ENCODE data around the gene TLK1.

DNA sequence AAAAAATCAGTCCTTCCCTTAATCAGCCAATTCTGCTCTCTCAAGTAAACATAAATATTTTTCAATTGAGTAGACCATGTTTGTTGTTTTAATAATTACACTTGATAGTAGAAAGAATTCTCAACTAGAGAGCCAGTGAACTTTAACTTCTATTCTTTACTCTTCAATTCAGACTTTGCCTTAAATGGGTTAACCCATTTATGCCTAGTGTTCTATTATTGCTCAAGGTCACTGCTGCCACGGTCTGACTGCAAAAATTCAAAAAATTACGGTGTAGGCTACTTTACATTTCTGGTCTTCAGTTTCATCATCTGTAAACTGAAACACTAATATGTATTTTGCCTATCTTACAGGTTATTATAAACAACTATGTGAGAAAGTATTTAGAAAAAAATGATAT is 103.1 kb downstream of the TLK1 start:
- TF ChIP-seq POLR2AphosphoS5 (IDR thresholded peaks at IDR 0.05): no peak
- TF ChIP-seq, protein P1, sequence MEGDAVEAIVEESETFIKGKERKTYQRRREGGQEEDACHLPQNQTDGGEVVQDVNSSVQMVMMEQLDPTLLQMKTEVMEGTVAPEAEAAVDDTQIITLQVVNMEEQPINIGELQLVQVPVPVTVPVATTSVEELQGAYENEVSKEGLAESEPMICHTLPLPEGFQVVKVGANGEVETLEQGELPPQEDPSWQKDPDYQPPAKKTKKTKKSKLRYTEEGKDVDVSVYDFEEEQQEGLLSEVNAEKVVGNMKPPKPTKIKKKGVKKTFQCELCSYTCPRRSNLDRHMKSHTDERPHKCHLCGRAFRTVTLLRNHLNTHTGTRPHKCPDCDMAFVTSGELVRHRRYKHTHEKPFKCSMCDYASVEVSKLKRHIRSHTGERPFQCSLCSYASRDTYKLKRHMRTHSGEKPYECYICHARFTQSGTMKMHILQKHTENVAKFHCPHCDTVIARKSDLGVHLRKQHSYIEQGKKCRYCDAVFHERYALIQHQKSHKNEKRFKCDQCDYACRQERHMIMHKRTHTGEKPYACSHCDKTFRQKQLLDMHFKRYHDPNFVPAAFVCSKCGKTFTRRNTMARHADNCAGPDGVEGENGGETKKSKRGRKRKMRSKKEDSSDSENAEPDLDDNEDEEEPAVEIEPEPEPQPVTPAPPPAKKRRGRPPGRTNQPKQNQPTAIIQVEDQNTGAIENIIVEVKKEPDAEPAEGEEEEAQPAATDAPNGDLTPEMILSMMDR (IDR thresholded peaks at IDR 0.05): no peak
- no peak for TF ChIP-seq POLR2A (IDR thresholded peaks at IDR 0.05)
